Keratinocyte (primary cell): ENCODE results near the gene CUTA. TPM values are rescaled to one million over a fixed set of nuclear protein-coding genes. Genes with fewer than 3 reads are reported as not detected.

Source experiments
- DNase-seq: peaks from one replicate; pipeline ENCODE4 v3.0.0-alpha.2; 2011; ENCODE audit warnings: low read depth, missing footprints, low spot score
- FAIRE-seq: peaks from 2 replicates; lab custom pipeline; 2011; peaks lifted over from hg19 to GRCh38; lab: Jason Lieb, UNC
- H2AFZ ChIP-seq: 2 replicates; pipeline ENCODE4 v1.6.0; 2012; ENCODE audit warnings: low read length, control low read depth, inconsistent platforms; ENCODE audit not compliant: control insufficient read depth
- H3K27ac ChIP-seq: 2 replicates; pipeline ENCODE4 v1.5.1; 2011; ENCODE audit warnings: low read length; ENCODE audit not compliant: control insufficient read depth, insufficient read depth
- H3K27me3 ChIP-seq: 3 replicates; pipeline ENCODE4 v1.6.0; 2011; ENCODE audit warnings: low read length; ENCODE audit not compliant: control insufficient read depth, insufficient read depth; ENCODE audit errors: extremely low read depth
- H3K36me3 ChIP-seq, 2 experiments: 2 replicates in 1 of 2; 3 replicates in 1 of 2; pipeline ENCODE4 v1.5.1; 2011; ENCODE audit warnings: low read length in 2 of 2, mild to moderate bottlenecking in 1 of 2; ENCODE audit not compliant: control insufficient read depth in 2 of 2, insufficient read depth in 2 of 2; ENCODE audit errors: extremely low read depth in 1 of 2
- H3K4me1 ChIP-seq: 3 replicates; pipeline ENCODE4 v1.5.1; 2011; ENCODE audit warnings: low read length; ENCODE audit not compliant: control insufficient read depth, insufficient read depth; ENCODE audit errors: extremely low read depth
- H3K4me2 ChIP-seq: 3 replicates; pipeline ENCODE4 v1.6.0; 2011; ENCODE audit warnings: low read depth, low read length; ENCODE audit not compliant: control insufficient read depth, insufficient read depth; ENCODE audit errors: extremely low read depth
- H3K4me3 ChIP-seq, 3 experiments: fragments of 200-600 bp in 1 of 3; sonication (generic) in 1 of 3; 2 replicates in 2 of 3; 3 replicates in 1 of 3; pipeline ENCODE4 v1.5.1; 2011 to 2016; ENCODE audit warnings: low read length in 3 of 3, mild to moderate bottlenecking in 3 of 3, control low read depth in 2 of 3, inconsistent platforms in 1 of 3, low read depth in 1 of 3, mixed read lengths in 1 of 3, mixed run types in 1 of 3, moderate library complexity in 1 of 3; ENCODE audit not compliant: control insufficient read depth in 2 of 3, insufficient read depth in 2 of 3; ENCODE audit errors: extremely low read depth in 1 of 3
- H3K79me2 ChIP-seq: 2 replicates; pipeline ENCODE4 v1.6.0; 2012; ENCODE audit warnings: low read length; ENCODE audit not compliant: control insufficient read depth, insufficient read depth
- H3K9ac ChIP-seq: 3 replicates; pipeline ENCODE4 v1.6.0; 2011; ENCODE audit warnings: low read length; ENCODE audit not compliant: control insufficient read depth, insufficient read depth; ENCODE audit errors: extremely low read depth
- H3K9me1 ChIP-seq: 3 replicates; pipeline ENCODE4 v1.6.0; 2011; ENCODE audit warnings: low read length; ENCODE audit not compliant: control insufficient read depth, insufficient read depth; ENCODE audit errors: extremely low read depth
- H3K9me3 ChIP-seq: 2 replicates; pipeline ENCODE4 v1.5.1; 2012; ENCODE audit warnings: low read depth, low read length; ENCODE audit not compliant: control insufficient read depth
- H4K20me1 ChIP-seq: 3 replicates; pipeline ENCODE4 v1.6.0; 2011; ENCODE audit warnings: low read length; ENCODE audit not compliant: control insufficient read depth, insufficient read depth; ENCODE audit errors: extremely low read depth
- CTCF ChIP-seq, 3 experiments: IDR thresholded peaks in 1 of 3; conservative IDR thresholded peaks in 1 of 3; optimal IDR thresholded peaks in 1 of 3; 2 replicates in 2 of 3; 3 replicates in 1 of 3; pipeline versions ENCODE3 to v1.5.1; 2011; ENCODE audit warnings: low read length in 3 of 3, mild to moderate bottlenecking in 3 of 3, moderate library complexity in 2 of 3, control low read depth in 1 of 3, inconsistent platforms in 1 of 3; ENCODE audit not compliant: insufficient read depth in 2 of 3; ENCODE audit errors: extremely low read depth in 1 of 3
- EZH2 ChIP-seq: IDR thresholded peaks from one replicate; pipeline ENCODE4 v1.6.1; 2012; ENCODE audit warnings: inconsistent platforms, mild to moderate bottlenecking, low read length, moderate library complexity
- dilution Hi-C: fragments of 300-500 bp; cut with MboI; formaldehyde crosslinking; loops from one replicate; pipeline ENCODE4 v1.7.0; 2020; ENCODE audit warnings: low sequenced_read_pairs; ENCODE audit not compliant: extremely low pct_ligation_motif_present
- polyA plus RNA-seq, 5 experiments: library from polyadenylated mRNA; depleted of rRNA in 3 of 5; stranded (reverse) in 3 of 5; stranded (forward) in 1 of 5; unstranded in 1 of 5; fragments of >200 nt; gene quantifications; 1 replicate in 1 of 5; 2 replicates in 3 of 5; 3 replicates in 1 of 5; pipeline versions ENCODE4 v1.2.1 to v1.2.3, GENCODE V29; 2011 to 2012; ENCODE audit warnings: missing spikeins in 2 of 5, low read depth in 1 of 5, low replicate concordance in 1 of 5

The CUTA gene
- polyA plus RNA-seq, 1 donor (not counting 4 experiments of a cell fraction or from before 2014, with no cell fraction given), result 178 TPM

- peaks cover 17 to 48% of the 10 kb centered on the region in 2 experiments for H3K36me3 ChIP-seq
- peak overlapping the region; percentile 84 for H2AFZ ChIP-seq
- H3K9me1 ChIP-seq, result no peaks in the 10 kb centered on the region
Measured at GRCh38 chr6:33410050-33410710, 7.7 kb downstream of the CUTA start.

GRCh38 chr6:33407132-33407718, 10.7 kb downstream of the CUTA start:
- DNase-seq (no peak), FAIRE-seq (no peak)
- Histone ChIP-seq H2AFZ (no peak overlapping the region), H3K4me2 (no peak overlapping the region), H3K27ac (no peak overlapping the region), H3K36me3 (peaks cover 1 to 41% of the 10 kb centered on the region in 2 experiments), H3K9me3 (no peaks in the 10 kb centered on the region), H3K4me3 (no peak overlapping the region), H3K9me1 (no peaks in the 10 kb centered on the region), H3K9ac (no peak overlapping the region), H3K27me3 (no peaks in the 10 kb centered on the region), H4K20me1 (no peaks in the 10 kb centered on the region), H3K79me2 (no peaks in the 10 kb centered on the region), H3K4me1 (peaks cover 12% of the 10 kb centered on the region)
- TF ChIP-seq CTCF (optimal IDR thresholded peaks at IDR 0.05 in 1 of 3, IDR thresholded peaks at IDR 0.05 in 1 of 3, conservative IDR thresholded peaks at IDR 0.05 in 1 of 3; ENCODE audit: extremely low read depth in 1 of 3, insufficient read depth in 2 of 3, low read length in 3 of 3) (peak in 1 of 3 experiments; percentile 19), EZH2 (no peak)
- dilution Hi-C loops, result no loop called here

More at GRCh38 chr6:33410050-33410710, 7.7 kb downstream of the CUTA start:
- peaks cover 12% of the 10 kb centered on the region for H3K4me1 ChIP-seq
- H3K9me3 ChIP-seq, result no peaks in the 10 kb centered on the region
- DNase-seq (peak; percentile 78), FAIRE-seq (peak; percentile 46)
- peak overlapping the region; percentile 67 to 75 (median 72) for H3K4me3 ChIP-seq
- dilution Hi-C loops, result no loop called here
- TF ChIP-seq CTCF (optimal IDR thresholded peaks at IDR 0.05 in 1 of 3, IDR thresholded peaks at IDR 0.05 in 1 of 3, conservative IDR thresholded peaks at IDR 0.05 in 1 of 3; ENCODE audit: extremely low read depth in 1 of 3, insufficient read depth in 2 of 3, low read length in 3 of 3) (no peak), EZH2 (no peak)
- peak overlapping the region; percentile 83 for H3K27ac ChIP-seq
- no peaks in the 10 kb centered on the region for H4K20me1 ChIP-seq
- H3K9ac ChIP-seq, result peak overlapping the region; percentile 73
- H3K4me2 ChIP-seq, result peak overlapping the region; percentile 82
- no peaks in the 10 kb centered on the region for H3K79me2 ChIP-seq
- no peaks in the 10 kb centered on the region for H3K27me3 ChIP-seq
